ENCODE results near the gene TAAR9. TPM values are rescaled to one million over a fixed set of nuclear protein-coding genes. Genes with fewer than 3 reads are reported as not detected.

TAAR9 gene
- total RNA-seq, 1 donor from 2014 or later, result not detected

- H3K4me3 Mint-ChIP-seq, result no peak overlapping the region
- no peak for DNase-seq (ENCODE audit: low spot score)
- peaks cover 7% of the 10 kb centered on the region for H3K36me3 ChIP-seq
- TF ChIP-seq EZH2 (IDR thresholded peaks at IDR 0.05) (no peak), EZH2phosphoT487 (IDR thresholded peaks at IDR 0.05) (no peak)
- H3K9ac ChIP-seq, result no peak overlapping the region
- H3K27me3 ChIP-seq, result no peaks in the 10 kb centered on the region
- no peak overlapping the region for H3K27ac Mint-ChIP-seq
- no peaks in the 10 kb centered on the region for H3K9me3 ChIP-seq (ENCODE audit: low read depth)
- no peaks in the 10 kb centered on the region for H3F3A ChIP-seq (ENCODE audit: low read depth)
- no peak overlapping the region for H2AFZ ChIP-seq (replicated peaks)
- no peak overlapping the region for H3K4me2 ChIP-seq
- no peaks in the 10 kb centered on the region for H4K20me1 ChIP-seq (ENCODE audit: low read depth)
- no peaks in the 10 kb centered on the region for H3K27me3 Mint-ChIP-seq (ENCODE audit: insufficient read depth, low read depth)
- H3K36me3 Mint-ChIP-seq, result peaks cover 20% of the 10 kb centered on the region
- H3K9me3 Mint-ChIP-seq, result no peaks in the 10 kb centered on the region
- H3K79me2 ChIP-seq (ENCODE audit: low read depth), result peaks cover 21% of the 10 kb centered on the region
- H3K4me1 Mint-ChIP-seq, result no peaks in the 10 kb centered on the region
- H3K4me3 ChIP-seq, result no peak overlapping the region
- no peaks in the 10 kb centered on the region for H3K4me1 ChIP-seq
- no peak overlapping the region for H3K27ac ChIP-seq
Measured at GRCh38 chr6:132498638-132499037, 39.4 kb upstream of the TAAR9 start.

- H3K27me3 ChIP-seq, result no peaks in the 10 kb centered on the region
- Mint-ChIP-seq H3K4me3 (no peak overlapping the region), H3K27me3 (ENCODE audit: insufficient read depth, low read depth) (no peaks in the 10 kb centered on the region), H3K27ac (no peak overlapping the region), H3K36me3 (peaks cover 14% of the 10 kb centered on the region), H3K4me1 (no peaks in the 10 kb centered on the region), H3K9me3 (no peaks in the 10 kb centered on the region)
- no peaks in the 10 kb centered on the region for H3K9me3 ChIP-seq (ENCODE audit: low read depth)
- no peak overlapping the region for H3K4me3 ChIP-seq
- peaks cover 9% of the 10 kb centered on the region for H4K20me1 ChIP-seq (ENCODE audit: low read depth)
- H3F3A ChIP-seq (ENCODE audit: low read depth), result no peaks in the 10 kb centered on the region
- DNase-seq (ENCODE audit: low spot score), result no peak
- H3K4me1 ChIP-seq, result no peaks in the 10 kb centered on the region
- H3K27ac ChIP-seq, result no peak overlapping the region
- H3K79me2 ChIP-seq (ENCODE audit: low read depth), result peaks cover 30% of the 10 kb centered on the region
- no peak overlapping the region for H3K9ac ChIP-seq
- no peak overlapping the region for H2AFZ ChIP-seq (replicated peaks)
- H3K36me3 ChIP-seq, result peaks cover 7% of the 10 kb centered on the region
- no peak for TF ChIP-seq EZH2phosphoT487 (IDR thresholded peaks at IDR 0.05)
- TF ChIP-seq CTCF (IDR thresholded peaks at IDR 0.05), result no peak
- no peak for TF ChIP-seq EZH2 (IDR thresholded peaks at IDR 0.05)
- no peak overlapping the region for H3K4me2 ChIP-seq
Measured at GRCh38 chr6:132499757-132500156, 38.3 kb upstream of the TAAR9 start.

GRCh38 chr6:132504757-132505156 lies 33.3 kb upstream of the TAAR9 start:
- H3K4me1 Mint-ChIP-seq, result no peaks in the 10 kb centered on the region
- H3K4me3 Mint-ChIP-seq, result no peak overlapping the region
- Histone ChIP-seq H4K20me1 (ENCODE audit: low read depth) (peaks cover 27% of the 10 kb centered on the region), H3K4me1 (no peaks in the 10 kb centered on the region), H3K9me3 (ENCODE audit: low read depth) (no peaks in the 10 kb centered on the region), H3K9ac (no peak overlapping the region), H3K27ac (no peak overlapping the region), H3K4me3 (no peak overlapping the region), H3K79me2 (ENCODE audit: low read depth) (peaks cover 69% of the 10 kb centered on the region), H2AFZ (replicated peaks) (no peak overlapping the region), H3K27me3 (no peaks in the 10 kb centered on the region), H3K36me3 (peaks cover 7% of the 10 kb centered on the region), H3F3A (ENCODE audit: low read depth) (no peaks in the 10 kb centered on the region), H3K4me2 (no peak overlapping the region)
- H3K9me3 Mint-ChIP-seq, result no peaks in the 10 kb centered on the region
- no peaks in the 10 kb centered on the region for H3K27me3 Mint-ChIP-seq (ENCODE audit: insufficient read depth, low read depth)
- H3K36me3 Mint-ChIP-seq, result peaks cover 17% of the 10 kb centered on the region
- H3K27ac Mint-ChIP-seq, result no peak overlapping the region
- TF ChIP-seq CTCF (IDR thresholded peaks at IDR 0.05) (no peak), EZH2phosphoT487 (IDR thresholded peaks at IDR 0.05) (no peak), EZH2 (IDR thresholded peaks at IDR 0.05) (no peak)
- DNase-seq (ENCODE audit: low spot score), result no peak

- no peaks in the 10 kb centered on the region for H3K4me1 Mint-ChIP-seq
- no peak overlapping the region for H3K4me2 ChIP-seq
- H3K4me3 Mint-ChIP-seq, result no peak overlapping the region
- peaks cover 73% of the 10 kb centered on the region for H3K79me2 ChIP-seq (ENCODE audit: low read depth)
- no peak overlapping the region for H3K27ac ChIP-seq
- DNase-seq (ENCODE audit: low spot score), result no peak
- H2AFZ ChIP-seq (replicated peaks), result no peak overlapping the region
- H3K36me3 ChIP-seq, result peaks cover 7% of the 10 kb centered on the region
- no peaks in the 10 kb centered on the region for H3K4me1 ChIP-seq
- H4K20me1 ChIP-seq (ENCODE audit: low read depth), result peaks cover 29% of the 10 kb centered on the region
- no peak overlapping the region for H3K4me3 ChIP-seq
- H3K27me3 ChIP-seq, result no peaks in the 10 kb centered on the region
- no peak overlapping the region for H3K27ac Mint-ChIP-seq
- no peaks in the 10 kb centered on the region for H3K27me3 Mint-ChIP-seq (ENCODE audit: insufficient read depth, low read depth)
- H3K9ac ChIP-seq, result no peak overlapping the region
- TF ChIP-seq EZH2phosphoT487 (IDR thresholded peaks at IDR 0.05), result no peak
- TF ChIP-seq EZH2 (IDR thresholded peaks at IDR 0.05), result no peak
- TF ChIP-seq CTCF (IDR thresholded peaks at IDR 0.05), result no peak
- no peaks in the 10 kb centered on the region for H3K9me3 Mint-ChIP-seq
- H3F3A ChIP-seq (ENCODE audit: low read depth), result no peaks in the 10 kb centered on the region
- peaks cover 17% of the 10 kb centered on the region for H3K36me3 Mint-ChIP-seq
- H3K9me3 ChIP-seq (ENCODE audit: low read depth), result no peaks in the 10 kb centered on the region
Measured at GRCh38 chr6:132505158-132505557, 32.9 kb upstream of the TAAR9 start.

All from neural progenitor cell (in vitro differentiated cells).